NCI-H82 treated with DMSO at 0.1 percent for 48 hours (cell line): Measurements from ENCODE around the gene DDHD1.

Source experiments
- DNase-seq: peaks from one replicate; lab custom pipeline; 2025; ENCODE audit not compliant: unreplicated experiment; lab: John Stamatoyannopoulos, UW

Gene DDHD1

GRCh38 chr14:53001787-53002378, 151.2 kb downstream of the DDHD1 start:
- DNase-seq: no peak

GRCh38 chr14:52998376-52999015, 154.6 kb downstream of the DDHD1 start:
- DNase-seq: no peak

GRCh38 chr14:52996493-52996892, 156.6 kb downstream of the DDHD1 start:
- DNase-seq: no peak

- DNase-seq: no peak
These were observed 157.1 kb downstream of the DDHD1 start for GRCh38 chr14:52995998-52996397.

- no peak for DNase-seq
These were observed 160.8 kb downstream of the DDHD1 start for GRCh38 chr14:52992236-52992870.

GRCh38 chr14:52988139-52988538, 165.0 kb downstream of the DDHD1 start:
- no peak for DNase-seq

- no peak for DNase-seq
These were observed 165.6 kb downstream of the DDHD1 start for GRCh38 chr14:52987514-52987913.

GRCh38 chr14:52987042-52987441, 166.1 kb downstream of the DDHD1 start:
- DNase-seq: no peak
